WTC11 (cell line): ENCODE data around the gene CAPN9. TPM values are rescaled to one million over a fixed set of nuclear protein-coding genes. Genes with fewer than 3 reads are reported as not detected.

ENCODE experiments used
- CBFB ChIP-seq: sonication (generic); formaldehyde crosslinking; IDR thresholded peaks from 2 replicates; pipeline ENCODE4 v1.8.1; 2022; ENCODE audit warnings: mild to moderate bottlenecking, low read depth, missing genetic modification reagents
- FOXK1 ChIP-seq: sonication (generic); formaldehyde crosslinking; IDR thresholded peaks from 2 replicates; pipeline ENCODE4 v1.8.0; 2022; ENCODE audit warnings: mild to moderate bottlenecking, moderate library complexity, missing genetic modification reagents
- ZBTB21 ChIP-seq: sonication (generic); formaldehyde crosslinking; IDR thresholded peaks from 2 replicates; pipeline ENCODE4 v1.8.1; 2023; ENCODE audit warnings: mild to moderate bottlenecking, missing genetic modification reagents, borderline replicate concordance
- total RNA-seq: library from RNA; stranded (reverse); gene quantifications from 3 replicates; pipeline ENCODE4 v1.2.3, GENCODE V29; 2021
- TF ChIP-seq, protein P1 (sequence below): sonication (generic); formaldehyde crosslinking; IDR thresholded peaks from 2 replicates; pipeline ENCODE4 v1.8.1; 2022; ENCODE audit warnings: mild to moderate bottlenecking, moderate library complexity, missing genetic modification reagents
- TF ChIP-seq, protein P2 (sequence below): fragments of 250-450 bp; sonication (Bioruptor Pico); IDR thresholded peaks from 2 replicates; pipeline ENCODE4 v1.9.0; 2021; ENCODE audit warnings: mild to moderate bottlenecking

Gene CAPN9
- total RNA-seq, 1 experiment from 2014 or later, result not detected

DNA sequence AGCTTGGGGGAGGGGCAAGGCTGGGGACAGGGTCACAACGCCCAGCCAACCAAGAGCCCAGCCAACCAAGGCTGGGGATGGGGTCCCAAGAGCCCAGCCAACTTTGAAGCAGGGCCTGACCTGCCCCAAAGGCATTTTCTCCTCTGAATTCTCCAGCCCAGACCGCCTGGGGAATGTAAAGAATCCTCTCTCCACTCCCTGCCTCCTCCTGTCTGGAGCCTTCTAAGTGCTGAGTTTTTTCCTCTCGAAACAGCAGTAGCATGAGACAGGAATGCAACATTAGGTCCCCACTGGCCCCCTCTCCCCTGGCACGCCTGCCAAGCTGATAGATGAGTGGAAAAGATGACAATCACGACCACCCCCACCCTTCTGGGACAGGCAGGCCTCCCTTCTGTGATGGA lies 104.1 kb downstream of the CAPN9 start (continued):
- TF ChIP-seq, protein P1, sequence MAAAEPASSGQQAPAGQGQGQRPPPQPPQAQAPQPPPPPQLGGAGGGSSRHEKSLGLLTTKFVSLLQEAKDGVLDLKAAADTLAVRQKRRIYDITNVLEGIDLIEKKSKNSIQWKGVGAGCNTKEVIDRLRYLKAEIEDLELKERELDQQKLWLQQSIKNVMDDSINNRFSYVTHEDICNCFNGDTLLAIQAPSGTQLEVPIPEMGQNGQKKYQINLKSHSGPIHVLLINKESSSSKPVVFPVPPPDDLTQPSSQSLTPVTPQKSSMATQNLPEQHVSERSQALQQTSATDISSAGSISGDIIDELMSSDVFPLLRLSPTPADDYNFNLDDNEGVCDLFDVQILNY, result no peak
- TF ChIP-seq CBFB (CRISPR knock-in tag) (no peak), FOXK1 (CRISPR knock-in tag) (no peak), ZBTB21 (CRISPR knock-in tag) (no peak)
- TF ChIP-seq, protein P2, sequence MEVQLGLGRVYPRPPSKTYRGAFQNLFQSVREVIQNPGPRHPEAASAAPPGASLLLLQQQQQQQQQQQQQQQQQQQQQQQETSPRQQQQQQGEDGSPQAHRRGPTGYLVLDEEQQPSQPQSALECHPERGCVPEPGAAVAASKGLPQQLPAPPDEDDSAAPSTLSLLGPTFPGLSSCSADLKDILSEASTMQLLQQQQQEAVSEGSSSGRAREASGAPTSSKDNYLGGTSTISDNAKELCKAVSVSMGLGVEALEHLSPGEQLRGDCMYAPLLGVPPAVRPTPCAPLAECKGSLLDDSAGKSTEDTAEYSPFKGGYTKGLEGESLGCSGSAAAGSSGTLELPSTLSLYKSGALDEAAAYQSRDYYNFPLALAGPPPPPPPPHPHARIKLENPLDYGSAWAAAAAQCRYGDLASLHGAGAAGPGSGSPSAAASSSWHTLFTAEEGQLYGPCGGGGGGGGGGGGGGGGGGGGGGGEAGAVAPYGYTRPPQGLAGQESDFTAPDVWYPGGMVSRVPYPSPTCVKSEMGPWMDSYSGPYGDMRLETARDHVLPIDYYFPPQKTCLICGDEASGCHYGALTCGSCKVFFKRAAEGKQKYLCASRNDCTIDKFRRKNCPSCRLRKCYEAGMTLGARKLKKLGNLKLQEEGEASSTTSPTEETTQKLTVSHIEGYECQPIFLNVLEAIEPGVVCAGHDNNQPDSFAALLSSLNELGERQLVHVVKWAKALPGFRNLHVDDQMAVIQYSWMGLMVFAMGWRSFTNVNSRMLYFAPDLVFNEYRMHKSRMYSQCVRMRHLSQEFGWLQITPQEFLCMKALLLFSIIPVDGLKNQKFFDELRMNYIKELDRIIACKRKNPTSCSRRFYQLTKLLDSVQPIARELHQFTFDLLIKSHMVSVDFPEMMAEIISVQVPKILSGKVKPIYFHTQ (CRISPR knock-in tag), result no peak
- TF ChIP-seq, all 79 proteins: peak for 0

Other genes with a start within 250 kb of the CAPN9 start
- 30.9 to 32.0 TPM (median 31.1 TPM) in 3 replicates for gene COG2, start 104.9 kb upstream of the CAPN9 start, total RNA-seq
- gene AGT, start 33.3 kb upstream of the CAPN9 start, total RNA-seq, result 0.64 to 1.0 TPM (median 1.0 TPM) in 3 replicates
- 23.4 to 26.9 TPM (median 25.4 TPM) in 3 replicates for gene C1orf198, start 121.1 kb downstream of the CAPN9 start, total RNA-seq
- gene TTC13, start 231.5 kb downstream of the CAPN9 start, total RNA-seq, result 4.4 to 7.0 TPM (median 6.2 TPM) in 3 replicates
- gene ARV1, start 231.7 kb downstream of the CAPN9 start, total RNA-seq, result 9.1 to 9.7 TPM (median 9.5 TPM) in 3 replicates